Measurements from ENCODE around the gene PRODH2. TPM values are rescaled to one million over a fixed set of nuclear protein-coding genes. Genes with fewer than 3 reads are reported as not detected.
"Not testable (repeated sequence)": the region's sequence is repeated elsewhere in the genome, so short reads cannot be mapped to it uniquely, and the experiment has no call there.

PRODH2 gene
- total RNA-seq, 1 donor from 2014 or later, result not detected

DNA sequence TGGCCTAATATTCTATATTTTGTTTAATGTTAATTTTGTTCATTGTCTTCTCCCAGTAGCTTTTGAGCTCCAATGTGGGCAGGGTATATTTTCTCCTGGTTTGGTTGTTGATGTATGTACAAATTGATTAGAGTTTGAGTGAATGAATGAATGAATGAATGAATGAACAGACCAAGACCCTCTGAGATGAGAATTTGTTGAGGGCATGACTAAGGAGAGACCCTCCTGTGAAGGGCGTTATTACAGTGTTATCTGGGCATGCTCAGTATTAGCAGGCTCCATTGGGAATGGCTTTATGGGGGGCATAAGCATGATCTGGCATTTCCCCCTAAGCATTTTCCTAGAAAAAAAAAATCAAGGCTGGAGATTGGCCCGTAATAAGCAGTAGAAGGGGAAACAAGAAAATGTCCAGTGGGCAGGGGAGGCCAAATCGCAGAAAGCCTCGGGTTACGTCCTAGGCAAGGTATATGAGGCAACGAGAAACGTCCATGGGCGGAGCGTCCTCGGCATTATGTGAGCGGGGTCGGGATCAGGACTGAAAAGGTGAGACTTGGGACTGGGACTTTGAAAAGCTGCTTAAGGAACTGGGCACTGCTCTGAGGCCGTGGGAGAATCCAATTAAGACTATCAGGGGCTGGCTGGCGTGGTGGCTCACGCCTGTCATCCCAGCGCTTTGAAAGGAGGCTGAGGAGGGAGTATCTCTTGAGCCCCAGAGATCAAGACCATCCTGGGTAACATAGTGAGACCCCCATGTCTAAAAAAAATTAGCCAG is 38.2 kb downstream of the PRODH2 start:
- H3K4me1 Mint-ChIP-seq (ENCODE audit: unreplicated experiment), result peaks cover 13% of the 10 kb centered on the region
- H3K4me3 Mint-ChIP-seq (ENCODE audit: unreplicated experiment), result peak overlapping the region; percentile 88
- peak overlapping the region; percentile 7 for H3K27ac Mint-ChIP-seq (ENCODE audit: unreplicated experiment)
- peaks cover 5% of the 10 kb centered on the region for H3K36me3 Mint-ChIP-seq (ENCODE audit: low read depth, unreplicated experiment)
- H3K9me3 Mint-ChIP-seq (ENCODE audit: unreplicated experiment), result no peaks in the 10 kb centered on the region
- no peak for DNase-seq (ENCODE audit: low spot score)
- peaks cover 15% of the 10 kb centered on the region for H3K27me3 Mint-ChIP-seq (ENCODE audit: unreplicated experiment)
- TF ChIP-seq, protein P1, sequence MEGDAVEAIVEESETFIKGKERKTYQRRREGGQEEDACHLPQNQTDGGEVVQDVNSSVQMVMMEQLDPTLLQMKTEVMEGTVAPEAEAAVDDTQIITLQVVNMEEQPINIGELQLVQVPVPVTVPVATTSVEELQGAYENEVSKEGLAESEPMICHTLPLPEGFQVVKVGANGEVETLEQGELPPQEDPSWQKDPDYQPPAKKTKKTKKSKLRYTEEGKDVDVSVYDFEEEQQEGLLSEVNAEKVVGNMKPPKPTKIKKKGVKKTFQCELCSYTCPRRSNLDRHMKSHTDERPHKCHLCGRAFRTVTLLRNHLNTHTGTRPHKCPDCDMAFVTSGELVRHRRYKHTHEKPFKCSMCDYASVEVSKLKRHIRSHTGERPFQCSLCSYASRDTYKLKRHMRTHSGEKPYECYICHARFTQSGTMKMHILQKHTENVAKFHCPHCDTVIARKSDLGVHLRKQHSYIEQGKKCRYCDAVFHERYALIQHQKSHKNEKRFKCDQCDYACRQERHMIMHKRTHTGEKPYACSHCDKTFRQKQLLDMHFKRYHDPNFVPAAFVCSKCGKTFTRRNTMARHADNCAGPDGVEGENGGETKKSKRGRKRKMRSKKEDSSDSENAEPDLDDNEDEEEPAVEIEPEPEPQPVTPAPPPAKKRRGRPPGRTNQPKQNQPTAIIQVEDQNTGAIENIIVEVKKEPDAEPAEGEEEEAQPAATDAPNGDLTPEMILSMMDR (IDR thresholded peaks at IDR 0.05; ENCODE audit: unreplicated experiment), result no peak

DNA sequence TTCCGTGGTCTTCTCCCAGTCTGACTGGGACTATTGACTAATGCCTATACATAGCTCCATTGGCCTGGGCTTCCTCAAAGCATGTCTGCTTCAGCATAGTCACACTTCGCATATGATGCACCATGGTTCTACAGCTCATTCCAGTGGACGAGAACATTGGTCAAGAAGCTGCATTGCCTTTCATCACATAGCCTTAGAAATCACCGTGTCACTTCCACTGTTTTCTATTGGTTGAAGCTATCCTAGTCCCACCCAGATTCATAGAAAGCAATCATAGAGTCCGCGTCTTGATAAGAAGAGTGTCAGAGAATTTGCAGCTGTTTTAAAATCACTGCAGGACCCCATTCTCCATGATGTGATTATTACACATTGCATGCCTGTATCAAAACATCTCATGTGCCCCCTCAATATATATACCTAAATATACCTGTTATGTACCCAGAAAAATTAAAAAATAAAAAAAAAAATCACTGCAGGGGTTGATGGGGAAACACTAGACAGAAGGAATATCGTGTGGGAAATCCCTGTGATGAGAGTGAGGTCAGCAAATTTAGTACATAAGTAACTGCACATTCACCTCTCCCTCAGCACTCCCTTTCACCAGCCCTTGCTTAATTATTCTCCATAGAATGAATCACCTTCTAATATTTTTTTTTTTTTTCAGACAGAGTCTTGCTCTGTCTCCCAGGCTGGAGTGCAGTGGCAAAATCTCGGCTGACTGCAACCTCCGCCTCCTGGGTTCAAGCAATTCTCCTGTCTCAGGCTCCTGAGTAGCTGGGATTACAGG is 39.4 kb downstream of the PRODH2 start:
- Mint-ChIP-seq H3K4me3 (ENCODE audit: unreplicated experiment) (no peak overlapping the region), H3K4me1 (ENCODE audit: unreplicated experiment) (peaks cover 13% of the 10 kb centered on the region), H3K9me3 (ENCODE audit: unreplicated experiment) (no peaks in the 10 kb centered on the region), H3K27me3 (ENCODE audit: unreplicated experiment) (peaks cover 15% of the 10 kb centered on the region), H3K27ac (ENCODE audit: unreplicated experiment) (no peak overlapping the region), H3K36me3 (ENCODE audit: low read depth, unreplicated experiment) (peaks cover 10% of the 10 kb centered on the region)
- TF ChIP-seq, protein P1 (IDR thresholded peaks at IDR 0.05; ENCODE audit: unreplicated experiment), result no peak
- no peak for DNase-seq (ENCODE audit: low spot score)

DNA sequence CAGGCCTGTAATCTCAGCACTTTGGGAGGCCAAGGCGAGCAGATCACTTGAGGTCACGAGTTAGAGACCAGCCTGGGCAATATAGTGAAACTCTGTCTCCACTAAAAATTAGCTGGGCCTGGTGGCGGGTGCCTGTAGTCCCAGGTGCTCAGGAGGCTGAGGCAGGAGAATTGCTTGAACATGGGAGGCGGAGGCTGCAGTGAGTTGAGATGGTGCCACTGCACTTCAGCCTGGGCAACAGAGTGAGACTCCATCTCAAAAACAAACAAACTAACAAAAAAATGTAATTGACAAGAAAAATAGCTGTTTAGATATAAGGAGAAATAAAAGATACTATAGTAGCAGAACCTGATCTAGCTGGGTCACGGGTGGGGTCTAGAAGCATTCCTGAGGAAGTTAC is 40.3 kb downstream of the PRODH2 start:
- H3K4me3 Mint-ChIP-seq (ENCODE audit: unreplicated experiment); H3K9me3 Mint-ChIP-seq (ENCODE audit: unreplicated experiment); DNase-seq (ENCODE audit: low spot score); H3K27ac Mint-ChIP-seq (ENCODE audit: unreplicated experiment): not testable (repeated sequence)
- Mint-ChIP-seq H3K4me1 (ENCODE audit: unreplicated experiment) (peaks cover 13% of the 10 kb centered on the region), H3K36me3 (ENCODE audit: low read depth, unreplicated experiment) (peaks cover 10% of the 10 kb centered on the region), H3K27me3 (ENCODE audit: unreplicated experiment) (peaks cover 15% of the 10 kb centered on the region)

DNA sequence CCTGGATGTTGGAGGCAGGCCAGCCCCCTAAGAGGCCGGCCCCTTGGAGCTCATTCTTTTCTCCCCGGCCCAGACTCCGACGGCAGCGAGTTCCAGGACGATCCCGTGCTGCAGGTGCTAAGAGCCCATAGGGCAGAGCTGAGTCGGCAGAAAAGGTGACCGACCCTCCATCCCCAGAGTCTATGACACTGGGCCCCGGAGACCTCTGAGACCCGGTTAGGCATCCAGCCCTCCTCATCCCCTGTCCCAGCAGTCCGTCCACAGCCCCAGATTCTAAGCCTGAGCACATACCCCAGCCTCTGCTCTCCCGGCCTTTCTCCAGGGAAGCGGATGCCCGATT is 44.6 kb downstream of the PRODH2 start:
- Mint-ChIP-seq H3K27me3 (ENCODE audit: unreplicated experiment) (peaks cover 5% of the 10 kb centered on the region), H3K4me3 (ENCODE audit: unreplicated experiment) (no peak overlapping the region), H3K36me3 (ENCODE audit: low read depth, unreplicated experiment) (peaks cover 5% of the 10 kb centered on the region), H3K27ac (ENCODE audit: unreplicated experiment) (no peak overlapping the region), H3K9me3 (ENCODE audit: unreplicated experiment) (no peaks in the 10 kb centered on the region), H3K4me1 (ENCODE audit: unreplicated experiment) (no peaks in the 10 kb centered on the region)
- TF ChIP-seq, protein P1 (IDR thresholded peaks at IDR 0.05; ENCODE audit: unreplicated experiment), result no peak
- no peak for DNase-seq (ENCODE audit: low spot score)

DNA sequence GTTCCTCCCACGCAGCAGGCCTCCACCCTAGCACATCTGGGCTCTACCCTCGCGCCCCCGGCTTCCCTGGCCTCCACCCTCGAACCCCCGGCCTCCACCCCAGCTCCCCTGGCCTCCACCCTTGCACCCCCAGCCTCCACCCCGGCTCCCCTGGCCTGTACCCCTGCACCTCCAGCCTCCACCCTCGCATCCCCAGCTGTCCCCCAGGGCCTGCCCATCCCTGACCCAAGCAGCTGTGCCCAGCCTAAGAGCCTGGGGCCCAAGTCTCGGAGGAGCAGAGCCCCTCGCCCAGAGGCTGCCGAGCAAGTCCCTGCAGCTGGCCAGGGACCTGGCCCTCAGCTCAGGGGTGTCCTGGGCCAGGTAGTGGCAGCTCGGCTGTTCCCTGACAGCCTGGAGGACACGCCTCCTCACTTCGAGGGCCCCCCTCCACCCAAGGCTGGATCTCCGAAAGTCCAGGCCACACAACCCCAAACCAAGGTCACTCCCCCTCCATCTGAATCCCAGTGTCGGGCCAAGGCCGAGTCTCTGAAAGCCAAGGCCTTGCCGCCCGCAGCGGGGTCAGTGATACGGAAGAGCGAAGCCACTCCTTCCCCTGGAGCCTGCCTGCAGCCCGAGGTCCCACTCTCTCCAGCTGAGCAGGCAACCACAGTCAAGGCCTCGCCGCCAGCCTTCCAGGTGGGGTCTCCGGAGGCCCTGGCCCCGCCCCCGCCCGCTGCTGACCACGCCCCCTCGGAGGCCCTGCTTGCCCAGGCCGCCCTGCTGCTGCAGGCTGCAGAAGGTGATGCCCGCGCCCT is 45.2 kb downstream of the PRODH2 start:
- Mint-ChIP-seq H3K4me1 (ENCODE audit: unreplicated experiment) (no peaks in the 10 kb centered on the region), H3K9me3 (ENCODE audit: unreplicated experiment) (no peaks in the 10 kb centered on the region), H3K27ac (ENCODE audit: unreplicated experiment) (no peak overlapping the region), H3K36me3 (ENCODE audit: low read depth, unreplicated experiment) (peaks cover 5% of the 10 kb centered on the region), H3K4me3 (ENCODE audit: unreplicated experiment) (no peak overlapping the region), H3K27me3 (ENCODE audit: unreplicated experiment) (peaks cover 5% of the 10 kb centered on the region)
- TF ChIP-seq, protein P1 (IDR thresholded peaks at IDR 0.05; ENCODE audit: unreplicated experiment), result no peak
- DNase-seq (ENCODE audit: low spot score), result peak; percentile 46
